BJ (cell line): ENCODE results near the gene FAM217B. TPM values are rescaled to one million over a fixed set of nuclear protein-coding genes. Genes with fewer than 3 reads are reported as not detected.
A peak's percentile ranks its signal among the peaks of the same experiment; 100 is the strongest.

Experiments
- CTCF ChIA-PET: fragments of 350-600 bp; formaldehyde crosslinking; extraction: SDS; loops from one replicate; lab custom pipeline; 2021; ENCODE audit warnings: antibody characterized with exemption, inconsistent platforms; lab: Yijun Ruan, JAX
- POLR2A ChIA-PET: fragments of 300-600 bp; sonication (Branson Sonifier 250); formaldehyde crosslinking; extraction: SDS; loops from one replicate; lab custom pipeline; 2021; ENCODE audit warnings: antibody characterized with exemption; lab: Charles Lee
- DNase-seq: peaks from one replicate; pipeline ENCODE4 v3.0.0-alpha.2; 2011; ENCODE audit warnings: low read depth
- H3K27me3 ChIP-seq: 2 replicates; pipeline ENCODE4 v1.6.0; 2011; ENCODE audit warnings: low read length; ENCODE audit not compliant: control insufficient read depth, insufficient read depth
- H3K36me3 ChIP-seq: 2 replicates; pipeline ENCODE4 v1.5.1; 2011; ENCODE audit warnings: low read length; ENCODE audit not compliant: control insufficient read depth, insufficient read depth
- H3K4me3 ChIP-seq: 2 replicates; pipeline ENCODE4 v1.5.1; 2011; ENCODE audit warnings: low read depth, mild to moderate bottlenecking, control low read depth, low read length
- polyA plus RNA-seq: library from polyadenylated mRNA; depleted of rRNA; stranded (reverse); fragments of >200 nt; gene quantifications from 2 replicates; pipeline ENCODE4 v1.2.3, GENCODE V29; 2011
- TF ChIP-seq, protein P1 (sequence below): IDR thresholded peaks from 2 replicates; pipeline ENCODE4 v1.5.1; 2011; ENCODE audit warnings: low read depth, mild to moderate bottlenecking, control low read depth, inconsistent platforms, low read length, moderate library complexity; ENCODE audit not compliant: insufficient read depth

The FAM217B gene
- polyA plus RNA-seq, 1 experiment = 5.5 TPM

DNA sequence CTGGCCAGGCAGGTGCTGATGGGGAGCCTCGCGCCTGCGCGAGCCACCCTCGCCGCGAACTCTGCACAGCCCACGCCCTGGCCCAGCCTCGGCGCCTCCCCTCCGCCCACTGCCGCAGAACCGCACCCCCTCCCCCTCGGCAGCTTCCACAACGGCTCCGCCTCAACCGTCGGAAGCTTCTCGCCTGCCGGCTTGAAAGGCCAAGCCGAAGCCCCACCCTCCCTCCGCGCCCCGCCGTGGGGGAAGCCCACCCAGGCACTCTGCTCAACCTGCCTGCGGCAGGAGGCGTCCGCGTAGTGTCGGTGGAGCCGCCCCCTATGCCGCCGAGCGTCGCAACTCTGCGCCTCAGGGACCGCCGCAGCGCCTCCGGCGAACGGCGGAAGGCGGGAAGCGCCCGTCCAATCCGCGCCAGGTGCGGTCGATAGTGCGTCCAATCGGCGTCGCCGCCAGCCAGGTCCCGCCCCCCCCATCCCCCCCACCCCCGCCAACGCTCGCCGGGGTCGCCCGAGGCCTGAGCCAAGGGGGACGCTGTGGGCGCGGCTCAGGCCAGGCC lies 6.8 kb upstream of the FAM217B start, which contains the start of gene SYCP2:
Gene SYCP2 (minus strand): TSS at position 342 of the 553 bp plus-strand sequence. CDS start 11,224 bp downstream, outside the sequence.
- ChIA-PET CTCF (interaction anchor here (0.6 to 3.5 kb wide), 14 partner anchors 9 to 146 kb away, joined by 3 to 26 read pairs (median 4); no protein-coding TSS in a partner anchor), POLR2A (no interaction called here)
- Histone ChIP-seq H3K27me3 (no peaks in the 10 kb centered on the region), H3K36me3 (no peaks in the 10 kb centered on the region), H3K4me3 (peak within 1 kb of the TSS; percentile 57)
- no peak for DNase-seq
- TF ChIP-seq, protein P1, sequence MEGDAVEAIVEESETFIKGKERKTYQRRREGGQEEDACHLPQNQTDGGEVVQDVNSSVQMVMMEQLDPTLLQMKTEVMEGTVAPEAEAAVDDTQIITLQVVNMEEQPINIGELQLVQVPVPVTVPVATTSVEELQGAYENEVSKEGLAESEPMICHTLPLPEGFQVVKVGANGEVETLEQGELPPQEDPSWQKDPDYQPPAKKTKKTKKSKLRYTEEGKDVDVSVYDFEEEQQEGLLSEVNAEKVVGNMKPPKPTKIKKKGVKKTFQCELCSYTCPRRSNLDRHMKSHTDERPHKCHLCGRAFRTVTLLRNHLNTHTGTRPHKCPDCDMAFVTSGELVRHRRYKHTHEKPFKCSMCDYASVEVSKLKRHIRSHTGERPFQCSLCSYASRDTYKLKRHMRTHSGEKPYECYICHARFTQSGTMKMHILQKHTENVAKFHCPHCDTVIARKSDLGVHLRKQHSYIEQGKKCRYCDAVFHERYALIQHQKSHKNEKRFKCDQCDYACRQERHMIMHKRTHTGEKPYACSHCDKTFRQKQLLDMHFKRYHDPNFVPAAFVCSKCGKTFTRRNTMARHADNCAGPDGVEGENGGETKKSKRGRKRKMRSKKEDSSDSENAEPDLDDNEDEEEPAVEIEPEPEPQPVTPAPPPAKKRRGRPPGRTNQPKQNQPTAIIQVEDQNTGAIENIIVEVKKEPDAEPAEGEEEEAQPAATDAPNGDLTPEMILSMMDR = no peak

DNA sequence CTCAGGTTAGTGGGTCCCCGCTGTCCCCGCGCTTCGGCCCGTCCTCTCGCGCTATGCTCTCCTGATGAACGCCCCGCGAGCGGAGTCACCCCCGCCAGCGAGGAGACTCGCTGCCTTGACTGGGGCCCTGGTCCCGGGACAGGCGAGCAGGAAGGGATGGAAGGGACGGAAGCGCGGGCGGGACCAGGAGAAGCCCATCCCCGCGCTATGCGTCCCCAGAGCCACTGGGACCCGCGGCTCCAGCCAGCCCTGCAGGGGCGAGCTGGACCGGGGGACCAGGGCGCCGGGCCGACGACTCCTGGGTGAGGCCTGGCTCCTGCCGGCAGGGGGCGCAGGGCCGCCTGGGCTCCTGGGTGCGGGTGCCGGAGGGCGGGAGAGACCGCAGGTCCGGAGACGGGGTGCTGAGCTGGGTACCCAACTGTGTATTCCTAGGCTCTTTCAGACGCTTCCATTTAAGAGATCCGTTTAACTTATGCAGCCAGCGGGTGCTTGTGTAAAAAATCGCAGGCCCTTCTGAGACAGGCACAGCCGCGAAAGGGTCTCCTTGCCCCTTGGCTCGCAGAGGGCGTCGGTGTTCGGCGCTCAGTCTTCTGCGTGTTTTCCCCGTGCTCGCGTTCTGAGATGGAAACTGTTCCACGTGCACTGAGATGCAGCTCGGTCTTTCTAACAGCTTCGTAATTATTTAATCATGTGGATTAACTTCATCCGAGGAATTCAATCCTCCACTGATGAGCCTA lies 6.2 kb upstream of the FAM217B start:
- Histone ChIP-seq H3K36me3 (no peaks in the 10 kb centered on the region), H3K4me3 (peak overlapping the region; percentile 57), H3K27me3 (no peaks in the 10 kb centered on the region)
- POLR2A ChIA-PET = no interaction called here
- TF ChIP-seq, protein P1 = peak; percentile 78
- CTCF ChIA-PET = interaction anchor here (0.6 to 3.5 kb wide), 20 partner anchors 10 to 146 kb away, joined by 3 to 26 read pairs (median 4); no protein-coding TSS in a partner anchor
- no peak for DNase-seq

DNA sequence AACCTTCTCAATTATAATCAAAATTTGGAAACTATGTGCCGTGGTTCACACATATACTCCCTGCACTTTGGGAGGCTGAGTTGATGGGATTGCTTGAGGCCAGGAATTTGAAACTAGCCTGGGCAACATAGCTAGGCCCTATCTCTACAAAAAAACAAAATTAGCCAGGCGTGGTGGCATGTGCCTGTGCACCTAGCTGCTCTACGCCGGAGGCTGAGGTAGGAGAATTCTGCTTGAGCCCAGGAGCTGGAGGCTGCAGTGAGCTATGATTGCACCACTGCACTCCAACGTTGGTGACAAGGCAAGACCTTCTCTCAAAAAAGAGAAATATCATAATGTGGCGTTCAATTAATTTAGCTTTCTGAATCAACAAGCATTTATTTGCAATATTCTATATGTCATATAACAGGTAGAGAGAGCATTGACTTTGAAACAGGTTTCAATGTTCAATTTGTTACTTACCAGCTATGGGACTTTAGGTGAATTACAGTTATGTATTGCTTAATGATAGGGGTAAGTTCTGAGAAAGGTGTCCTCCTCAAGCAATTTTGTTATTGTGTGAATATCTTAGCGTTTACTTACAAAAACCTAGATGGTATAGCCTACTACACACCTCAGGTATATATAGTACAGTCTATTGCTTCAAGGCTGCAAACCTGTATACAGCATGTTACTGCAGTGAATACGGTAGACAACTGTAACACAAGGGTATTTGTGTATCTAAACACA lies 4.6 kb upstream of the FAM217B start:
- TF ChIP-seq, protein P1 = no peak
- Histone ChIP-seq H3K27me3 (no peaks in the 10 kb centered on the region), H3K4me3 (no peak overlapping the region), H3K36me3 (no peaks in the 10 kb centered on the region)
- ChIA-PET CTCF (interaction anchor here (1.0 to 3.5 kb wide), 5 partner anchors 9 to 134 kb away, joined by 3 to 26 read pairs (median 4); no protein-coding TSS in a partner anchor), POLR2A (no interaction called here)
- no peak for DNase-seq

DNA sequence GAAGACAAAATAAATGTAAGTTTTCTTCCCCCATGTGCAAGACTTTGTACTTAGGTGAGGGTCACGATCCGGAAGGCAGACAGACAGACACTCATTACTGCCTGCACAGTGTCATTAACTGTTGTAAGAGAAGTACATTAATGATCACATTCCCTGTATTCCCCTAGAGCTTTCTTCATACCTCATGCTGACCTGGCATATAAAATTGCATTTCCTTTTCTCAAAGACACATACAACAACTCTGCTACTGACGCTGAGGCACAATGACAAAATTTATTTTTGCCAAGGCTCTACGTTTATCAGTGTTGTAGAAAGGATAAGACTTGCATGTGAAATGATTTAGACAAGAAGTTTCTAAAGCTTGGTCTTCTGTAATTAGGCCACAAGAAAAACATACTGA lies 3.8 kb upstream of the FAM217B start:
- ChIA-PET CTCF (interaction anchor here (0.6 to 3.5 kb wide), 3 partner anchors 12 to 1201 kb away, joined by 3 to 26 read pairs (median 3); no protein-coding TSS in a partner anchor), POLR2A (no interaction called here)

More for the DNA sequence above, 3.8 kb upstream of the FAM217B start:
- Histone ChIP-seq H3K36me3 (no peaks in the 10 kb centered on the region), H3K27me3 (no peaks in the 10 kb centered on the region), H3K4me3 (no peak overlapping the region)
- no peak for DNase-seq
- TF ChIP-seq, protein P1 = no peak
